HEK293T (cell line): ENCODE measurements around the gene RAPGEF5.

Source experiments
- CTCF ChIA-PET: fragments of 350-600 bp; formaldehyde crosslinking; extraction: SDS; loops from one replicate; lab custom pipeline; 2021; ENCODE audit warnings: antibody characterized with exemption, inconsistent platforms; lab: Yijun Ruan, JAX
- POLR2A ChIA-PET: fragments of 350-600 bp; formaldehyde crosslinking; extraction: SDS; loops from one replicate; lab custom pipeline; 2020; ENCODE audit warnings: antibody characterized with exemption, inconsistent platforms; lab: Yijun Ruan, JAX
- DNase-seq: peaks from one replicate; pipeline ENCODE4 v3.0.0; 2012; ENCODE audit warnings: mixed read lengths; ENCODE audit errors: extremely low spot score
- ARNT ChIP-seq: fragments of 450-650 bp; IDR thresholded peaks from 2 replicates; pipeline ENCODE4 v1.6.1; 2017; ENCODE audit warnings: mild to moderate bottlenecking
- BHLHE40 ChIP-seq: fragments of 450-650 bp; IDR thresholded peaks from 2 replicates; pipeline ENCODE4 v1.6.1; 2016; ENCODE audit warnings: mild to moderate bottlenecking, moderate library complexity, borderline replicate concordance
- CTBP1 ChIP-seq: fragments of 450-650 bp; IDR thresholded peaks from 2 replicates; pipeline ENCODE4 v1.6.1; 2016; ENCODE audit warnings: borderline replicate concordance
- ELF4 ChIP-seq: fragments of 450-650 bp; IDR thresholded peaks from 2 replicates; pipeline ENCODE4 v1.6.1; 2017; ENCODE audit warnings: antibody characterized with exemption
- FOXA1 ChIP-seq: fragments of 450-650 bp; IDR thresholded peaks from 2 replicates; pipeline ENCODE4 v1.6.1; 2016; ENCODE audit warnings: mild to moderate bottlenecking
- FOXK2 ChIP-seq: fragments of 450-650 bp; IDR thresholded peaks from 2 replicates; pipeline ENCODE4 v1.6.1; 2016; ENCODE audit warnings: mild to moderate bottlenecking
- FOXM1 ChIP-seq: fragments of 450-650 bp; IDR thresholded peaks from 2 replicates; pipeline ENCODE4 v1.6.1; 2017; ENCODE audit warnings: mild to moderate bottlenecking, borderline replicate concordance
- HDGF ChIP-seq: fragments of 450-650 bp; IDR thresholded peaks from 2 replicates; pipeline ENCODE4 v1.6.1; 2017; ENCODE audit warnings: antibody characterized with exemption, borderline replicate concordance
- L3MBTL2 ChIP-seq: fragments of 450-650 bp; conservative IDR thresholded peaks from 2 replicates; pipeline ENCODE4 v1.6.1; 2016; ENCODE audit warnings: mild to moderate bottlenecking
- LEF1 ChIP-seq: fragments of 450-650 bp; IDR thresholded peaks from 2 replicates; pipeline ENCODE4 v1.6.1; 2017; ENCODE audit warnings: mild to moderate bottlenecking, borderline replicate concordance
- NFRKB ChIP-seq: fragments of 450-650 bp; IDR thresholded peaks from 2 replicates; pipeline ENCODE4 v1.6.1; 2016; ENCODE audit warnings: mild to moderate bottlenecking, moderate library complexity
- SP1 ChIP-seq: fragments of 450-650 bp; IDR thresholded peaks from 2 replicates; pipeline ENCODE4 v1.6.1; 2017
- SUZ12 ChIP-seq: fragments of 450-650 bp; IDR thresholded peaks from 2 replicates; pipeline ENCODE4 v1.6.1; 2016; ENCODE audit warnings: mild to moderate bottlenecking
- TARDBP ChIP-seq: fragments of 450-650 bp; IDR thresholded peaks from 2 replicates; pipeline ENCODE4 v1.6.1; 2016
- ZNF384 ChIP-seq: fragments of 450-650 bp; IDR thresholded peaks from 2 replicates; pipeline ENCODE4 v1.6.1; 2016
- TF ChIP-seq, protein P1 (sequence below): fragments of 450-650 bp; IDR thresholded peaks from 2 replicates; pipeline ENCODE4 v1.6.1; 2016

RAPGEF5 gene

DNA sequence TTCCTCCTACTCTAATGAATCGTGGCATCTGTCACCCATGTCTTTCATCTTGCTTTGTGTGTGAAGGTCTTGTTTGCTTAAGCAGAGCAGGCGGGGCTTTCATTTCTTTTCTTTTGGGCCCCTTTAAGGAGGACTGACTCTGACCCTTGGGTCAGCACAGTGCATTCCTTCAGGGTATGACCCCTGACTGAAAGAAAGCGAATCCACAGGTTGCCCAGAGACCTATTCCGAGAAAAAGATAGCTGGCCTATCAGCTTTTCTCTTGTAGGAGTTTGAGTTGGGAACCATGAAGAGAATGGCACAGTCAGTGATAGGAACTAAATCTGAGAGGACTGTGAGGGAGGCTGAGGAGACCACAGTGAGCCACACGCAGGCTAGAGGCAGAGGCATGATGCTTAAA is 218.1 kb downstream of the RAPGEF5 start:
- DNase-seq: no peak
- TF ChIP-seq HDGF (no peak), ELF4 (no peak), FOXA1 (no peak)
- TF ChIP-seq, protein P1, sequence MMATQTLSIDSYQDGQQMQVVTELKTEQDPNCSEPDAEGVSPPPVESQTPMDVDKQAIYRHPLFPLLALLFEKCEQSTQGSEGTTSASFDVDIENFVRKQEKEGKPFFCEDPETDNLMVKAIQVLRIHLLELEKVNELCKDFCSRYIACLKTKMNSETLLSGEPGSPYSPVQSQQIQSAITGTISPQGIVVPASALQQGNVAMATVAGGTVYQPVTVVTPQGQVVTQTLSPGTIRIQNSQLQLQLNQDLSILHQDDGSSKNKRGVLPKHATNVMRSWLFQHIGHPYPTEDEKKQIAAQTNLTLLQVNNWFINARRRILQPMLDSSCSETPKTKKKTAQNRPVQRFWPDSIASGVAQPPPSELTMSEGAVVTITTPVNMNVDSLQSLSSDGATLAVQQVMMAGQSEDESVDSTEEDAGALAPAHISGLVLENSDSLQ: no peak
- ChIA-PET POLR2A (no interaction called here), CTCF (no interaction called here)

DNA sequence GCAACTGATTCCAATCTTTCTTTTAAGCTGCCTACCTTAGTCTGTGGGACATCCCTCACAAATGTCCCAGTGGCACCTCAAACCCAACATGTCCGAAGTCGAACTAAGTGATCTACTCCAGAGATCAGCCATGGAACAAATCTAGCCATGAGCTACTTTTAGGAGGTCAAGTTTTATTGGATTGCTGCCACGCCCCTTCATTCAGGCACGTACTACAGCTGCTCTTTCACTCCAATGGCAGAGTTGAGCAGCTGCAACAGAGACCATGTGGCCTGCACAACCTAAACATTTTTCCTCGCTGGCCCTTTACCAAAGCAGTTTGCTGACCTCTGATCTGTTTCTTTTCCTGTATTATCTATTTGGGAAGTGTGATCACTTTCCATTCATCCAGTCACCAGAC is 218.8 kb downstream of the RAPGEF5 start:
- TF ChIP-seq HDGF (no peak), ARNT (no peak), CTBP1 (no peak), SUZ12 (no peak), TARDBP (no peak), SP1 (no peak), ELF4 (no peak), FOXA1 (no peak), FOXK2 (no peak), L3MBTL2 (no peak), ZNF384 (no peak), BHLHE40 (no peak), FOXM1 (no peak), NFRKB (no peak), LEF1 (no peak)
- TF ChIP-seq, protein P1: no peak
- CTCF ChIA-PET: no interaction called here
- POLR2A ChIA-PET: no interaction called here
- no peak for DNase-seq

DNA sequence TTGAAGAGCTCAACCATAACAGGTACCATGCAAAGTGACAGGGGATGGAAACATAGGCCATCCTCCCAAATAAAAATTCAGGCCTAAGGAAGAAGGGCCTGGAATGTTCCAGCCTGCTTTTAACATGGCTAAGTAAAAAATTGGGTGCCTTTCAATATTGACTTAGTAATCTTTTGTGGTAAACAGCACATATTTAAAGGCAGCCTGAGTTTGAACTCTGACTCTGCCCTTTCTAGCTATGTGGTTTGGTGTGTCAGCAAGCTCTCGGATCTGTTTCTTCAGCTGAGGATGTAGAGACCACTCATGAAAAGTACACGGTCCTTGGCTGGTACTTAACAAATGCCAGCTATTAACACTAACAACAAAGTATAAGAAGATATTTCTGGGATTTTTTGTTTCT is 219.5 kb downstream of the RAPGEF5 start:
- DNase-seq: no peak
- POLR2A ChIA-PET: no interaction called here
- no peak for TF ChIP-seq TARDBP
- no peak for TF ChIP-seq L3MBTL2
- no peak for TF ChIP-seq ARNT
- no peak for TF ChIP-seq CTBP1
- TF ChIP-seq FOXM1: no peak
- TF ChIP-seq HDGF: no peak
- CTCF ChIA-PET: no interaction called here

DNA sequence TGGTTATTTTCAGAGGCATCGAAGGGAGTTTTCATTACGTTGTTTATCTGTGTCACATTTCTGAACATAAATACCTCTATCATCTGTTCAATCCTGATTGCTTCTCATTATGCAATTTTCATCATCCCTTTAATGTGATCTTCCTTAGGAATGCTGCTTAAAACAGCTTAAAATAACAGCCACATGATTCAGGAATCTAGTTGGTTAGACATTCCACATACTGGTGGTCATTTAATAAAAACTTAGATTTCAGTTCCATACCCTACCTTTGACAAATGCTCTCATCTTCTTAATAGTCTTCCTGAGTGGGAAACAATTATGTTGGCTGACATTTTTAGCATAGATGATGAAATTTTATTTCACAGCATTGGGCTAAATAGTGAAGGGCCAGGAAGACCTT is 219.9 kb downstream of the RAPGEF5 start:
- TF ChIP-seq, protein P1: no peak
- TF ChIP-seq BHLHE40 (no peak), L3MBTL2 (no peak), ARNT (no peak), SP1 (no peak), HDGF (no peak), CTBP1 (no peak), NFRKB (no peak)
- ChIA-PET CTCF (no interaction called here), POLR2A (no interaction called here)
- no peak for DNase-seq

DNA sequence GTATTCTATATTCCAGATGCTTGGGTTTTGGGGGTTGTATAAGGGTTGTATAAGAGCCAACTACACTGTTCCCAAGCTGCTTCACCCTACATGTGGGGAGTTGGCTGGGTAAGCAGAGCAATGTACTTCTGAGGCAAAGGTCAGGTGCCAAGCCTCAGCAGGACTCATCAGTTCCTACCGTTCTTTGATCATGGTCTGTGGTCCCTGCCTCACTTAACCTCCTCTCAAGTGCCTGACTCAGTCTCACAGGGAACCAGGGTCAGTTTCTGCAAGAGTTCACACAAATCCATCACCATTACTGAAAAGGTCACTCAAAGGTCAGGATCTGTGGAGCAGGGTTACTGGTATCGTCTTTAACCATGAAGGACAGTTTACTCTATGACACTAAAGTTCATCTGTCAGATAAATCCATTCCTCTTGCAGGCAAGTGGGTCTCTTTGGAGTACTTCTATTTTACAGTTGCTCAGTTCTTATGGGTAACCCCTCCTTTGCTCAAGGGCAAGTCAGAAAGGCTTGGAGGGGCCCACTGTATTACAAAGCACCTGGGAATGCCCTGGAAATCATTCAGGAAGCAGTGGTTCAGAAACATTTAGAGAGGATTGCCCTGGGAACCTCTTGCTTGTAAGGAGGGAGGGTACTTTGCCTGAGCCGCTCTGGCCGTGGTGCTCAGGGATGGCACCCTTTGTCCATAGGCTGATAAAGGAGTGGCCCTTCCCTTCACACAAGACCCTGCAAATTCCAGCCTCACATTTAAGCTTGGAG is 227.0 kb downstream of the RAPGEF5 start:
- TF ChIP-seq, protein P1: no peak
- TF ChIP-seq CTBP1: no peak
- TF ChIP-seq ELF4: no peak
- TF ChIP-seq L3MBTL2: no peak
- no peak for TF ChIP-seq NFRKB
- TF ChIP-seq SUZ12: no peak
- TF ChIP-seq HDGF: no peak
- TF ChIP-seq SP1: no peak
- no peak for TF ChIP-seq FOXM1
- TF ChIP-seq BHLHE40: no peak
- no peak for TF ChIP-seq ARNT
- TF ChIP-seq TARDBP: no peak
- no peak for TF ChIP-seq FOXA1
- CTCF ChIA-PET: interaction anchor here (0.6 kb wide), 1 partner anchor 391 kb away, joined by 3 read pairs; no protein-coding TSS in a partner anchor
- POLR2A ChIA-PET: no interaction called here
- DNase-seq: no peak

DNA sequence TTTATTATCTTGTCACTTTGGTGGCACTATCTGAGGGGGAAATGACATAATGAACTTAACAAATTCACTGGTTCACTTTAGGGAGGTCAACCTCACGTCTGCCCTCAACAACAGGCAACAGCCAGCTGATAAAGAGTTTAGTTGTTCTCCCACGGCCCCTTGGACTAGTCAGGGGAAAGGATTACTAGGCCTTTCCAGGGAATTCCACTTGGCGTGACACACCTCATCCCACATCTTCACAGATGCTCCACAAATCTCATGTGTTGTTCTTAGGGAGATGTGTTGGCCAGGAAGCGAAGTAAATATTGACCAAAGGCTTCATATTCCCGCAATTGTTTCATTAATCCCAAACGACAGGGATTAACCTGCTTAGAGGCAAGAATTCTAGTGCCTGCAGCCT is 227.8 kb downstream of the RAPGEF5 start:
- POLR2A ChIA-PET: no interaction called here
- CTCF ChIA-PET: no interaction called here
- TF ChIP-seq HDGF (no peak), BHLHE40 (no peak), FOXM1 (no peak), SUZ12 (no peak), ZNF384 (no peak), L3MBTL2 (no peak), CTBP1 (no peak), FOXK2 (no peak), NFRKB (no peak), ELF4 (no peak)
- TF ChIP-seq, protein P1: no peak
- DNase-seq: no peak
